SH-SY5Y (cell line): ENCODE measurements around the gene MAPK8IP1.

ENCODE experiments used
- GATA2 ChIP-seq: IDR thresholded peaks from 2 replicates; pipeline ENCODE4 v1.6.1; 2011; ENCODE audit warnings: mild to moderate bottlenecking, low read depth, low read length
- GATA3 ChIP-seq: IDR thresholded peaks from 2 replicates; pipeline ENCODE4 v1.6.1; 2011; ENCODE audit warnings: low read depth, mild to moderate bottlenecking, low read length, moderate library complexity

GRCh38 chr11:45932217-45932616, 46.8 kb downstream of the MAPK8IP1 start:
- TF ChIP-seq GATA3 (no peak), GATA2 (no peak)
